K562 (cell line): ENCODE data around the gene FBXO10. TPM values are rescaled to one million over a fixed set of nuclear protein-coding genes. Genes with fewer than 3 reads are reported as not detected.
"Not testable (repeated sequence)": the region's sequence is repeated elsewhere in the genome, so short reads cannot be mapped to it uniquely, and the experiment has no call there.

ENCODE experiments used
- ATAC-seq: fragments of 200-7000 bp; cut with Tn5 transposase; 3 replicates; pipeline ENCODE4 v1.9.1; 2020; ENCODE audit warnings: moderate library complexity
- BruUV-seq: library from RNA; stranded (reverse); fragments of 400-500 nt; replicated peaks from 2 replicates; lab custom pipeline; 2021; lab: Mats Ljungman, UMichigan
- CTCF ChIA-PET: fragments of 300-600 bp; formaldehyde crosslinking; extraction: SDS; loops from one replicate; lab custom pipeline; 2021; ENCODE audit warnings: low intra/inter-chr PET ratio; lab: Yijun Ruan, JAX
- POLR2A ChIA-PET: fragments of 300-600, 350-650 bp; sonication (Branson Sonifier 250); formaldehyde crosslinking; extraction: SDS; loops from one replicate; lab custom pipeline; 2021; ENCODE audit warnings: antibody characterized with exemption, inconsistent platforms; lab: Yijun Ruan, JAX
- DNase-seq, 4 experiments: peaks; one replicate each; pipeline versions ENCODE4 v3.0.0 to v3.0.0-alpha.2; 2011 to 2018; ENCODE audit warnings: low spot score in 3 of 4, mixed read lengths in 3 of 4; ENCODE audit errors: extremely low read depth in 1 of 4
- FAIRE-seq: peaks from 2 replicates; lab custom pipeline; 2011; peaks lifted over from hg19 to GRCh38; lab: Jason Lieb, UNC
- H2AFZ ChIP-seq: 2 replicates; pipeline ENCODE4 v1.6.0; 2011; ENCODE audit warnings: low read depth, low read length, control low read depth, inconsistent platforms
- H3K27ac ChIP-seq: fragments of 200-600 bp; 3 replicates; pipeline ENCODE4 v1.8.0; 2011; ENCODE audit warnings: low read depth, mild to moderate bottlenecking, control low read depth, inconsistent platforms, low read length, moderate library complexity, mixed read lengths; ENCODE audit errors: extremely low read depth
- H3K27me3 ChIP-seq, 2 experiments: fragments of 300-600 bp in 1 of 2; 2 replicates in 1 of 2; 3 replicates in 1 of 2; pipeline versions ENCODE4 v1.6.0 to v1.8.0; 2011; ENCODE audit warnings: inconsistent platforms in 2 of 2, low read length in 2 of 2, mild to moderate bottlenecking in 1 of 2, mixed read lengths in 1 of 2, moderate library complexity in 1 of 2; ENCODE audit not compliant: control insufficient read depth in 2 of 2, insufficient read depth in 2 of 2
- H3K36me3 ChIP-seq: fragments of 300-600 bp; 3 replicates; pipeline ENCODE4 v1.8.0; 2011; ENCODE audit warnings: mild to moderate bottlenecking, low read length, inconsistent platforms; ENCODE audit not compliant: control insufficient read depth, insufficient read depth
- H3K4me1 ChIP-seq, 2 experiments: fragments of 200-600 bp in 1 of 2; replicated peaks in 1 of 2; 2 replicates in 1 of 2; 3 replicates in 1 of 2; pipeline versions ENCODE4 v1.5.1 to v1.8.0; 2011; ENCODE audit warnings: inconsistent platforms in 2 of 2, low read length in 2 of 2, mild to moderate bottlenecking in 1 of 2, mixed read lengths in 1 of 2, moderate library complexity in 1 of 2; ENCODE audit not compliant: control insufficient read depth in 2 of 2, insufficient read depth in 2 of 2
- H3K4me2 ChIP-seq: 2 replicates; pipeline ENCODE4 v1.6.1; 2011; ENCODE audit warnings: low read length, control low read depth, inconsistent platforms, mixed read lengths; ENCODE audit not compliant: insufficient read depth
- H3K4me3 ChIP-seq: fragments of 200-600 bp; sonication (generic), shearing (Covaris generic); 2 replicates; pipeline ENCODE4 v1.5.1; 2016; ENCODE audit warnings: control low read depth, inconsistent platforms
- H3K79me2 ChIP-seq: fragments of 200-600 bp; 3 replicates; pipeline ENCODE4 v1.8.0; 2011; ENCODE audit warnings: low read length, inconsistent platforms; ENCODE audit not compliant: control insufficient read depth, insufficient read depth
- H3K9ac ChIP-seq, 2 experiments: 2 replicates each; pipeline versions ENCODE4 v1.6.0 to v1.6.1; 2011; ENCODE audit warnings: low read depth in 2 of 2, low read length in 2 of 2, control low read depth in 1 of 2, inconsistent platforms in 1 of 2, mild to moderate bottlenecking in 1 of 2, mixed read lengths in 1 of 2; ENCODE audit not compliant: insufficient read depth in 1 of 2
- H3K9me1 ChIP-seq: one replicate; pipeline ENCODE4 v1.6.0; 2011; ENCODE audit warnings: inconsistent platforms, mild to moderate bottlenecking, low read length, moderate library complexity; ENCODE audit not compliant: control insufficient read depth, insufficient read depth
- H3K9me3 ChIP-seq: replicated peaks from 2 replicates; pipeline ENCODE4 v1.5.1; 2011; ENCODE audit warnings: low read depth, low read length, inconsistent platforms; ENCODE audit not compliant: control insufficient read depth, insufficient read depth
- H4K20me1 ChIP-seq: replicated peaks from 2 replicates; pipeline ENCODE4 v1.6.1; 2011; ENCODE audit warnings: low read length, inconsistent platforms, mixed read lengths; ENCODE audit not compliant: control insufficient read depth, insufficient read depth
- OTX1 ChIP-seq: fragments of 450-650 bp; formaldehyde crosslinking; IDR thresholded peaks from 2 replicates; pipeline ENCODE4 v1.4.0; 2022; ENCODE audit warnings: mild to moderate bottlenecking
- POLR2B ChIP-seq: fragments of 450-650 bp; IDR thresholded peaks from 2 replicates; pipeline ENCODE4 v1.6.1; 2018; ENCODE audit warnings: low read depth; ENCODE audit not compliant: partially characterized antibody
- PYGO2 ChIP-seq: fragments of 450-650 bp; IDR thresholded peaks from 2 replicates; pipeline ENCODE4 v1.6.1; 2016; ENCODE audit warnings: mild to moderate bottlenecking, missing genetic modification characterization, moderate library complexity, missing compliant biosample characterization
- TFAM ChIP-seq: fragments of 250-450 bp; sonication (Bioruptor Pico); conservative IDR thresholded peaks from 2 replicates; pipeline ENCODE4 v1.5.0; 2021; ENCODE audit warnings: mild to moderate bottlenecking, moderate library complexity
- ZNF217 ChIP-seq: sonication (generic); formaldehyde crosslinking; IDR thresholded peaks from 2 replicates; pipeline ENCODE4 v1.8.0; 2022; ENCODE audit warnings: mild to moderate bottlenecking, missing genetic modification reagents
- WGBS: fragments of 100-300 bp; shearing (Covaris generic); methylation state at CpG from one replicate; pipeline ENCODE4 v1.1.6; 2016; ENCODE audit warnings: low coverage, mixed read lengths; ENCODE audit not compliant: insufficient coverage; ENCODE audit errors: missing lambda C conversion rate; 5-methylcytosine and 5-hydroxymethylcytosine counted together
- in situ Hi-C: fragments of 300-500 bp; cut with MboI; formaldehyde crosslinking; loops from 4 replicates; pipeline ENCODE4 v1.15.0; 2018; ENCODE audit warnings: inconsistent platforms, mixed read lengths
- intact Hi-C: fragments of 100-400 bp; cut with micrococcal nuclease; formaldehyde crosslinking; loops from 2 replicates; pipeline ENCODE4 v1.14.2; 2022
- polyA plus RNA-seq, 8 experiments: library from polyadenylated mRNA; depleted of rRNA in 4 of 8; stranded (reverse) in 5 of 8; unstranded in 3 of 8; fragments of >200 nt; fragmentation: Nextera tagmentation in 2 of 8; fragmentation: Illumina TruSeq in 1 of 8; extraction: Ambion mirVana in 2 of 8; extraction: Trizol in 1 of 8; gene quantifications; 2 replicates each; pipeline versions ENCODE4 v1.2.1 to v1.2.3, GENCODE V29; 2011 to 2014; ENCODE audit warnings: inconsistent platforms in 1 of 8, missing spikeins in 1 of 8
- total RNA-seq, 7 experiments: library from RNA; depleted of rRNA in 6 of 7; stranded (reverse); fragments of >200 nt in 6 of 7; fragmentation: Illumina TruSeq in 2 of 7; extraction: Trizol in 2 of 7; gene quantifications; 2 replicates each; pipeline versions ENCODE4 v1.2.1 to v1.2.3, GENCODE V29; 2011 to 2021; ENCODE audit warnings: low replicate concordance in 1 of 7
- TF ChIP-seq, protein P1 (sequence below): conservative IDR thresholded peaks from 2 replicates; pipeline ENCODE4 v1.6.1; 2011; ENCODE audit warnings: low read depth, mild to moderate bottlenecking, low read length; ENCODE audit not compliant: control insufficient read depth
- TF ChIP-seq, protein P2 (sequence below): sonication (generic); formaldehyde crosslinking; IDR thresholded peaks from 2 replicates; pipeline ENCODE4 v1.9.0; 2022; ENCODE audit warnings: mild to moderate bottlenecking, missing genetic modification reagents
- TF ChIP-seq, protein P3 (sequence below): fragments of 200-800 bp; sonication (Bioruptor generic); IDR thresholded peaks from 2 replicates; pipeline ENCODE4 v1.6.1; 2016; ENCODE audit warnings: missing genetic modification characterization, missing compliant biosample characterization

The FBXO10 gene
- total and polyA plus RNA-seq, 9 of the 15 experiments (the other 6 are each of a cell fraction or from before 2014, with no cell fraction given): 0.84 to 9.9 (median 6.0) TPM

DNA sequence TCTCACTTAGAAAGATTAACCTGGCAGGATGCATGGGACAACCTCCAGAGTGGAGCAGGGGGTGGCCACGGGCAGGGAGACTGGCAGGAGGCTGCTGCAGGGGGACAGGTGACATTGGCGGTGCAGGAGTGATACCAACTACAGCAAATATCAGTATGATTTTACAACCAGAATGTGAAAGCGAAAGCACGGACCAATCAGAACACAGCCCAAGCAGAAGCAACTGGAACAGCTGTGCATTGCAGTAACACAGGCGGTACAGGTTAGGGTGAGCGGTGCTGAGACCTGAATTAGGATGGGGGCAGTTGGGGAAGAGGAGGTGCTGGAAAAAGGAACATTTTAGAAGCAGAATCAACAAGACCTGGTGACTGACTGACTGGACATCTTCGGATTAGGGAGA is 61.2 kb downstream of the FBXO10 start:
- H2AFZ ChIP-seq: no peak overlapping the region
- no peak overlapping the region for H3K4me3 ChIP-seq
- H3K79me2 ChIP-seq: no peaks in the 10 kb centered on the region
- FAIRE-seq (no peak), DNase-seq (no peak), ATAC-seq (no peak)
- no peaks in the 10 kb centered on the region for H3K9me3 ChIP-seq
- ChIA-PET CTCF (no interaction called here), POLR2A (interaction anchor here (0.8 to 1.1 kb wide), 4 partner anchors 10 to 109 kb away, joined by 3 to 7 read pairs (median 3); no protein-coding TSS in a partner anchor)
- intact Hi-C loops: no loop called here
- in situ Hi-C loops: no loop called here
- peaks cover 4 to 5% of the 10 kb centered on the region in 2 experiments; a peak in 1 of 5 replicates for H3K4me1 ChIP-seq
- no peaks in the 10 kb centered on the region for H3K9me1 ChIP-seq
- no peaks in the 10 kb centered on the region for H4K20me1 ChIP-seq
- no peak for TF ChIP-seq POLR2B
- TF ChIP-seq, protein P1, sequence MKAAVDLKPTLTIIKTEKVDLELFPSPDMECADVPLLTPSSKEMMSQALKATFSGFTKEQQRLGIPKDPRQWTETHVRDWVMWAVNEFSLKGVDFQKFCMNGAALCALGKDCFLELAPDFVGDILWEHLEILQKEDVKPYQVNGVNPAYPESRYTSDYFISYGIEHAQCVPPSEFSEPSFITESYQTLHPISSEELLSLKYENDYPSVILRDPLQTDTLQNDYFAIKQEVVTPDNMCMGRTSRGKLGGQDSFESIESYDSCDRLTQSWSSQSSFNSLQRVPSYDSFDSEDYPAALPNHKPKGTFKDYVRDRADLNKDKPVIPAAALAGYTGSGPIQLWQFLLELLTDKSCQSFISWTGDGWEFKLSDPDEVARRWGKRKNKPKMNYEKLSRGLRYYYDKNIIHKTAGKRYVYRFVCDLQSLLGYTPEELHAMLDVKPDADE: no peak
- TF ChIP-seq, protein P2, sequence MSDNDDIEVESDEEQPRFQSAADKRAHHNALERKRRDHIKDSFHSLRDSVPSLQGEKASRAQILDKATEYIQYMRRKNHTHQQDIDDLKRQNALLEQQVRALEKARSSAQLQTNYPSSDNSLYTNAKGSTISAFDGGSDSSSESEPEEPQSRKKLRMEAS (CRISPR knock-in tag): no peak
- TF ChIP-seq OTX1 (CRISPR knock-in tag): no peak
- TF ChIP-seq, protein P3, sequence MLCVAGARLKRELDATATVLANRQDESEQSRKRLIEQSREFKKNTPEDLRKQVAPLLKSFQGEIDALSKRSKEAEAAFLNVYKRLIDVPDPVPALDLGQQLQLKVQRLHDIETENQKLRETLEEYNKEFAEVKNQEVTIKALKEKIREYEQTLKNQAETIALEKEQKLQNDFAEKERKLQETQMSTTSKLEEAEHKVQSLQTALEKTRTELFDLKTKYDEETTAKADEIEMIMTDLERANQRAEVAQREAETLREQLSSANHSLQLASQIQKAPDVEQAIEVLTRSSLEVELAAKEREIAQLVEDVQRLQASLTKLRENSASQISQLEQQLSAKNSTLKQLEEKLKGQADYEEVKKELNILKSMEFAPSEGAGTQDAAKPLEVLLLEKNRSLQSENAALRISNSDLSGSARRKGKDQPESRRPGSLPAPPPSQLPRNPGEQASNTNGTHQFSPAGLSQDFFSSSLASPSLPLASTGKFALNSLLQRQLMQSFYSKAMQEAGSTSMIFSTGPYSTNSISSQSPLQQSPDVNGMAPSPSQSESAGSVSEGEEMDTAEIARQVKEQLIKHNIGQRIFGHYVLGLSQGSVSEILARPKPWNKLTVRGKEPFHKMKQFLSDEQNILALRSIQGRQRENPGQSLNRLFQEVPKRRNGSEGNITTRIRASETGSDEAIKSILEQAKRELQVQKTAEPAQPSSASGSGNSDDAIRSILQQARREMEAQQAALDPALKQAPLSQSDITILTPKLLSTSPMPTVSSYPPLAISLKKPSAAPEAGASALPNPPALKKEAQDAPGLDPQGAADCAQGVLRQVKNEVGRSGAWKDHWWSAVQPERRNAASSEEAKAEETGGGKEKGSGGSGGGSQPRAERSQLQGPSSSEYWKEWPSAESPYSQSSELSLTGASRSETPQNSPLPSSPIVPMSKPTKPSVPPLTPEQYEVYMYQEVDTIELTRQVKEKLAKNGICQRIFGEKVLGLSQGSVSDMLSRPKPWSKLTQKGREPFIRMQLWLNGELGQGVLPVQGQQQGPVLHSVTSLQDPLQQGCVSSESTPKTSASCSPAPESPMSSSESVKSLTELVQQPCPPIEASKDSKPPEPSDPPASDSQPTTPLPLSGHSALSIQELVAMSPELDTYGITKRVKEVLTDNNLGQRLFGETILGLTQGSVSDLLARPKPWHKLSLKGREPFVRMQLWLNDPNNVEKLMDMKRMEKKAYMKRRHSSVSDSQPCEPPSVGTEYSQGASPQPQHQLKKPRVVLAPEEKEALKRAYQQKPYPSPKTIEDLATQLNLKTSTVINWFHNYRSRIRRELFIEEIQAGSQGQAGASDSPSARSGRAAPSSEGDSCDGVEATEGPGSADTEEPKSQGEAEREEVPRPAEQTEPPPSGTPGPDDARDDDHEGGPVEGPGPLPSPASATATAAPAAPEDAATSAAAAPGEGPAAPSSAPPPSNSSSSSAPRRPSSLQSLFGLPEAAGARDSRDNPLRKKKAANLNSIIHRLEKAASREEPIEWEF: no peak
- TF ChIP-seq TFAM (CRISPR knock-in tag): no peak
- no peak for TF ChIP-seq ZNF217 (CRISPR knock-in tag)
- no peak for TF ChIP-seq PYGO2 (tag)
- no TSS peak for BruUV-seq
- no peaks in the 10 kb centered on the region for H3K27me3 ChIP-seq
- H3K27ac ChIP-seq: no peak overlapping the region
- no peaks in the 10 kb centered on the region; the same call in 1 of the 3 replicates for H3K36me3 ChIP-seq
- peak overlapping the region in 1 of 2 experiments; percentile 40; a peak in 1 of 4 replicates for H3K9ac ChIP-seq
- WGBS: 69% methylated on average over 7 of the region's 7 CpGs
- H3K4me2 ChIP-seq: no peak overlapping the region

DNA sequence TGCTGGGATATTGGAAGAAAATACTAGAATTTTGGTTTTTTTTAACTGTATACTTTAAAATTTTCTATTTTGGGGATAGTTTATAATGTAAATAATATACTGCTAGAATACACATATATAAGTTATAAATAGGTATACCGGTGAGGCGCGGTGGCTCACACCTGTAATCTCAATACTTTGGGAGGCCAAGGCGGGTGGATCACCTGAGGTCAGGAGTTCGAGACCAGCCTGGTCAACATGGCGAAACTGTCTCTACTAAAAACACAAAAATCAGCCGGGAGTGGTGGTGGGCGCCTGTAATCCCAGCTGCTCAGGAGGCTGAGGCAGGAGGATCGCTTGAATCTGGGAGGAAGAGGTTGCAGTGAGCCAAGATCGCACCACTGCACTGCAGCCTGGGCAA is 61.8 kb downstream of the FBXO10 start:
- H3K4me2 ChIP-seq, H3K27me3 ChIP-seq, H3K79me2 ChIP-seq, POLR2A ChIA-PET, intact Hi-C loops, H3K4me3 ChIP-seq, H2AFZ ChIP-seq, CTCF ChIA-PET, H3K9me1 ChIP-seq, FAIRE-seq, ATAC-seq, H3K4me1 ChIP-seq, H3K27ac ChIP-seq, H3K9me3 ChIP-seq, in situ Hi-C loops, H4K20me1 ChIP-seq, DNase-seq, BruUV-seq, H3K36me3 ChIP-seq, H3K9ac ChIP-seq: not testable (repeated sequence)
- 84% methylated on average over 10 of the region's 10 CpGs for WGBS
